GM19438 (cell line): ENCODE data around the gene ATG7.
"Not testable (repeated sequence)": the region's sequence is repeated elsewhere in the genome, so short reads cannot be mapped to it uniquely, and the experiment has no call there.

Source experiments
- ATAC-seq: cut with Tn5 transposase; IDR thresholded peaks from one replicate; pipeline ENCODE4 v1.9.1; 2021; ENCODE audit warnings: low read depth; ENCODE audit not compliant: unreplicated experiment

The ATG7 gene

GRCh38 chr3:11562277-11562881 is 290.2 kb downstream of the ATG7 start:
- ATAC-seq = no peak

GRCh38 chr3:11563159-11563864 is 291.1 kb downstream of the ATG7 start:
- no peak for ATAC-seq

- no peak for ATAC-seq
These were observed 291.6 kb downstream of the ATG7 start for GRCh38 chr3:11563865-11564185.

GRCh38 chr3:11564577-11565001 is 292.4 kb downstream of the ATG7 start:
- no peak for ATAC-seq

GRCh38 chr3:11565072-11565471 is 292.9 kb downstream of the ATG7 start:
- no peak for ATAC-seq

GRCh38 chr3:11565492-11565891 is 293.3 kb downstream of the ATG7 start:
- ATAC-seq = no peak

GRCh38 chr3:11565932-11566331 is 293.7 kb downstream of the ATG7 start:
- ATAC-seq = no peak

GRCh38 chr3:11566478-11566877 is 294.3 kb downstream of the ATG7 start:
- no peak for ATAC-seq

- ATAC-seq = no peak
These were observed 294.7 kb downstream of the ATG7 start for GRCh38 chr3:11566916-11567315.

GRCh38 chr3:11567516-11568467 is 295.6 kb downstream of the ATG7 start:
- ATAC-seq = no peak

- ATAC-seq = no peak
These were observed 296.4 kb downstream of the ATG7 start for GRCh38 chr3:11568503-11569155.

GRCh38 chr3:11569156-11569741 is 297.1 kb downstream of the ATG7 start:
- ATAC-seq = no peak

- ATAC-seq = no peak
These were observed 298.1 kb downstream of the ATG7 start for GRCh38 chr3:11570251-11570650.

GRCh38 chr3:11570789-11571495 is 298.7 kb downstream of the ATG7 start:
- ATAC-seq = no peak

- not testable (repeated sequence) for ATAC-seq
These were observed 300.5 kb downstream of the ATG7 start for GRCh38 chr3:11572660-11573059.

GRCh38 chr3:11574981-11575669 is 302.9 kb downstream of the ATG7 start:
- ATAC-seq = no peak

- no peak for ATAC-seq
These were observed 303.5 kb downstream of the ATG7 start for GRCh38 chr3:11575677-11576076.

GRCh38 chr3:11576453-11576852 is 304.3 kb downstream of the ATG7 start:
- ATAC-seq = no peak

- no peak for ATAC-seq
These were observed 306.0 kb downstream of the ATG7 start for GRCh38 chr3:11578169-11578568.
